Lung (tissue), 12 donors: Measurements from ENCODE around the gene GTPBP4. TPM values are rescaled to one million over a fixed set of nuclear protein-coding genes. Genes with fewer than 3 reads are reported as not detected.

Source experiments
- ATAC-seq: fragments of 200-7000 bp; cut with Tn5 transposase; one replicate; pipeline ENCODE4 v1.9.1; 2020; ENCODE audit warnings: moderate number of reproducible peaks; ENCODE audit not compliant: insufficient read depth, low FRiP score
- DNase-seq, 3 donors: peaks; one replicate each; pipeline ENCODE4 v3.0.0-alpha.2; 2013 to 2017
- H3K27ac ChIP-seq, 2 donors: one replicate each; pipeline ENCODE4 v1.5.1; 2013; ENCODE audit warnings: mild to moderate bottlenecking in 2 of 2, moderate library complexity in 2 of 2, control low read depth in 1 of 2, inconsistent platforms in 1 of 2, low read depth in 1 of 2, low read length in 1 of 2
- H3K27me3 ChIP-seq, 3 donors: one replicate each; pipeline ENCODE4 v1.5.1; 2013; ENCODE audit warnings: low read length in 2 of 3; ENCODE audit not compliant: control insufficient read depth in 3 of 3, insufficient read depth in 3 of 3
- H3K36me3 ChIP-seq, 4 donors: one replicate each; pipeline ENCODE4 v1.5.1; 2013; ENCODE audit warnings: low read length in 4 of 4, mild to moderate bottlenecking in 1 of 4, moderate library complexity in 1 of 4; ENCODE audit not compliant: control insufficient read depth in 4 of 4, insufficient read depth in 4 of 4
- H3K4me1 ChIP-seq, 5 donors: one replicate each; pipeline ENCODE4 v1.5.1; 2013; ENCODE audit warnings: low read length in 5 of 5, mild to moderate bottlenecking in 2 of 5, moderate library complexity in 1 of 5; ENCODE audit not compliant: control insufficient read depth in 5 of 5, insufficient read depth in 5 of 5
- H3K4me3 ChIP-seq: one replicate; pipeline ENCODE4 v1.5.1; 2013; ENCODE audit warnings: mild to moderate bottlenecking, control low read depth, moderate library complexity
- H3K9ac ChIP-seq, 2 donors: one replicate each; pipeline ENCODE4 v1.5.1; 2013; ENCODE audit warnings: low read length in 2 of 2, control low read depth in 1 of 2; ENCODE audit not compliant: insufficient read depth in 1 of 2
- H3K9me3 ChIP-seq, 4 donors: one replicate each; pipeline ENCODE4 v1.5.1; 2013; ENCODE audit warnings: low read length in 3 of 4, mild to moderate bottlenecking in 1 of 4, moderate library complexity in 1 of 4; ENCODE audit not compliant: control insufficient read depth in 4 of 4, insufficient read depth in 3 of 4
- WGBS, 2 donors: extraction: QIAGEN DNeasy Blood & Tissue Kit; methylation state at CpG; one replicate each; pipeline ENCODE4 v1.1.7; 2013; 5-methylcytosine and 5-hydroxymethylcytosine counted together
- polyA plus RNA-seq, 2 donors: library from polyadenylated mRNA; stranded (reverse); fragments of 200-250 nt; gene quantifications; one replicate each; pipeline ENCODE4 v1.2.1, GENCODE V29; 2013
- total RNA-seq, 2 donors: library from RNA; depleted of rRNA in 1 of 2; stranded (reverse); fragments of >200 nt in 1 of 2; gene quantifications; one replicate each; pipeline ENCODE4 v1.2.1, GENCODE V29; 2014 to 2021
- TF ChIP-seq, protein P1 (sequence below): IDR thresholded peaks from 2 replicates; pipeline ENCODE4 v1.5.1; 2012; ENCODE audit warnings: mild to moderate bottlenecking; ENCODE audit errors: control extremely low read depth, extremely low read depth
- donor health status: control.
- donor health status: control.
- donor health status: Bipolar disorder and iron deficiency.
- donor health status: healthy.
- donor health status: DM: yes; HTN: yes; CAD: no.

Gene GTPBP4
- total and polyA plus RNA-seq, 4 donors, result 17.6 to 43.6 (median 39.1) TPM

GRCh38 chr10:1068380-1069361 is 80.4 kb downstream of the GTPBP4 start:
- peaks cover 0 to 5% (median 2%) of the 10 kb centered on the region in 4 donors for H3K36me3 ChIP-seq
- TF ChIP-seq, protein P1, sequence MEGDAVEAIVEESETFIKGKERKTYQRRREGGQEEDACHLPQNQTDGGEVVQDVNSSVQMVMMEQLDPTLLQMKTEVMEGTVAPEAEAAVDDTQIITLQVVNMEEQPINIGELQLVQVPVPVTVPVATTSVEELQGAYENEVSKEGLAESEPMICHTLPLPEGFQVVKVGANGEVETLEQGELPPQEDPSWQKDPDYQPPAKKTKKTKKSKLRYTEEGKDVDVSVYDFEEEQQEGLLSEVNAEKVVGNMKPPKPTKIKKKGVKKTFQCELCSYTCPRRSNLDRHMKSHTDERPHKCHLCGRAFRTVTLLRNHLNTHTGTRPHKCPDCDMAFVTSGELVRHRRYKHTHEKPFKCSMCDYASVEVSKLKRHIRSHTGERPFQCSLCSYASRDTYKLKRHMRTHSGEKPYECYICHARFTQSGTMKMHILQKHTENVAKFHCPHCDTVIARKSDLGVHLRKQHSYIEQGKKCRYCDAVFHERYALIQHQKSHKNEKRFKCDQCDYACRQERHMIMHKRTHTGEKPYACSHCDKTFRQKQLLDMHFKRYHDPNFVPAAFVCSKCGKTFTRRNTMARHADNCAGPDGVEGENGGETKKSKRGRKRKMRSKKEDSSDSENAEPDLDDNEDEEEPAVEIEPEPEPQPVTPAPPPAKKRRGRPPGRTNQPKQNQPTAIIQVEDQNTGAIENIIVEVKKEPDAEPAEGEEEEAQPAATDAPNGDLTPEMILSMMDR, result no peak
- H3K4me3 ChIP-seq, result no peak overlapping the region
- H3K27ac ChIP-seq, result no peak overlapping the region
- no peaks in the 10 kb centered on the region for H3K4me1 ChIP-seq
- no peak overlapping the region for H3K9ac ChIP-seq
- 62 to 88% methylated on average over 10 of the region's 10 CpGs for WGBS, 2 donors
- DNase-seq (no peak), ATAC-seq (no peak)
- H3K27me3 ChIP-seq, result no peaks in the 10 kb centered on the region
- no peaks in the 10 kb centered on the region for H3K9me3 ChIP-seq

Other genes with a start within 250 kb of the GTPBP4 start
- 100 to 1,000 TPM; 108 to 133 TPM for gene LARP4B, start 56.7 kb upstream of the GTPBP4 start, total RNA-seq
- gene LARP4B, start 56.7 kb upstream of the GTPBP4 start, polyA plus RNA-seq, result 10 to 100 TPM; 24.7 to 26.1 TPM
- under 1 TPM in 1 of 2 donors, not detected in 1; 0.18 TPM for gene IDI2, start 37.4 kb downstream of the GTPBP4 start, total RNA-seq
- under 1 TPM; 0.05 to 0.08 TPM for gene IDI2, start 37.4 kb downstream of the GTPBP4 start, polyA plus RNA-seq
- gene IDI1, start 60.7 kb downstream of the GTPBP4 start, total RNA-seq, result 100 to 1,000 TPM in 1 of 2 donors, 10 to 100 TPM in 1; 60.0 to 173 TPM
- gene IDI1, start 60.7 kb downstream of the GTPBP4 start, polyA plus RNA-seq, result 100 to 1,000 TPM in 1 of 2 donors, 10 to 100 TPM in 1; 44.4 to 123 TPM
- gene WDR37, start 68.0 kb downstream of the GTPBP4 start, total RNA-seq, result 10 to 100 TPM; 16.4 to 23.5 TPM
- gene WDR37, start 68.0 kb downstream of the GTPBP4 start, polyA plus RNA-seq, result 10 to 100 TPM in 1 of 2 donors, 1 to 10 TPM in 1; 6.6 to 10.9 TPM